ENCODE data around the gene CEP89.
A peak's percentile ranks its signal among the peaks of the same experiment; 100 is the strongest.
"Not testable (repeated sequence)": the region's sequence is repeated elsewhere in the genome, so short reads cannot be mapped to it uniquely, and the experiment has no call there.

CEP89 gene

GRCh38 chr19:32887572-32888215 lies 84.1 kb downstream of the CEP89 start:
- no peak overlapping the region for H2BK5ac ChIP-seq (ENCODE audit: low read length)
- peaks cover 2 to 13% of the 10 kb centered on the region in 2 donors for H3K9me3 ChIP-seq (replicated peaks in 1 of 2; ENCODE audit: control insufficient read depth in 2 of 2, insufficient read depth in 1 of 2, low read depth in 1 of 2, low read length in 2 of 2)
- no peaks in the 10 kb centered on the region for H3K4me1 ChIP-seq (ENCODE audit: control insufficient read depth in 2 of 2, insufficient read depth in 1 of 2, low read depth in 1 of 2, low read length in 2 of 2)
- H3K18ac ChIP-seq (ENCODE audit: low read length), result no peak overlapping the region
- H3K4ac ChIP-seq (ENCODE audit: low read length), result no peak overlapping the region
- no peak overlapping the region for H4K91ac ChIP-seq (ENCODE audit: low read depth, low read length, poor library complexity)
- no peak overlapping the region for H2BK15ac ChIP-seq (ENCODE audit: low read length)
- no peak overlapping the region for H2BK120ac ChIP-seq (ENCODE audit: low read depth, low read length)
- WGBS, 2 donors (ENCODE audit: extremely low coverage in 2 of 2, insufficient read length in 2 of 2, insufficient replicate concordance in 1 of 2), result no CpG with 5 or more reads among the region's 4 CpGs
- H3K36me3 ChIP-seq (replicated peaks in 1 of 2; ENCODE audit: control insufficient read depth in 2 of 2, insufficient read depth in 2 of 2, low read length in 2 of 2), result peaks cover 4 to 17% of the 10 kb centered on the region in 2 donors
- no peak overlapping the region for H3K14ac ChIP-seq (ENCODE audit: low read length)
- no peak overlapping the region for H2AK5ac ChIP-seq (ENCODE audit: low read depth, low read length)
- H3K27ac ChIP-seq (replicated peaks; ENCODE audit: low read length), result no peak overlapping the region
- no peak overlapping the region for H2AFZ ChIP-seq (ENCODE audit: low read length)
- no peak for DNase-seq (ENCODE audit: low spot score)
- H3K4me3 ChIP-seq (ENCODE audit: low read length in 2 of 2), result no peak overlapping the region
- no peak overlapping the region for H2BK12ac ChIP-seq (ENCODE audit: low read length)
- no peaks in the 10 kb centered on the region for H3K27me3 ChIP-seq (ENCODE audit: control insufficient read depth in 3 of 3, insufficient read depth in 3 of 3, low read depth in 1 of 3, low read length in 3 of 3)
- no peak overlapping the region for H3K9ac ChIP-seq (ENCODE audit: low read depth, low read length, poor library complexity)
- H4K8ac ChIP-seq (ENCODE audit: low read depth, low read length), result no peak overlapping the region
- H3K79me1 ChIP-seq (ENCODE audit: low read depth, low read length), result peaks cover 2% of the 10 kb centered on the region
- no peak overlapping the region for H3K4me2 ChIP-seq (ENCODE audit: insufficient read depth, low read length, poor library complexity, severe bottlenecking)
- no peak overlapping the region for H3K23ac ChIP-seq (ENCODE audit: low read depth, low read length, poor library complexity)

GRCh38 chr19:32886241-32886640 lies 85.5 kb downstream of the CEP89 start:
- Histone ChIP-seq H3K18ac (ENCODE audit: low read length) (no peak overlapping the region), H3K4me1 (ENCODE audit: control insufficient read depth in 2 of 2, insufficient read depth in 1 of 2, low read depth in 1 of 2, low read length in 2 of 2) (no peaks in the 10 kb centered on the region), H2BK5ac (ENCODE audit: low read length) (no peak overlapping the region), H2BK15ac (ENCODE audit: low read length) (no peak overlapping the region), H3K4me2 (ENCODE audit: insufficient read depth, low read length, poor library complexity, severe bottlenecking) (no peak overlapping the region), H3K9ac (ENCODE audit: low read depth, low read length, poor library complexity) (no peak overlapping the region), H3K23ac (ENCODE audit: low read depth, low read length, poor library complexity) (no peak overlapping the region), H2AK5ac (ENCODE audit: low read depth, low read length) (no peak overlapping the region), H3K4me3 (ENCODE audit: low read length in 2 of 2) (no peak overlapping the region), H3K36me3 (replicated peaks in 1 of 2; ENCODE audit: control insufficient read depth in 2 of 2, insufficient read depth in 2 of 2, low read length in 2 of 2) (peaks cover 4 to 18% of the 10 kb centered on the region in 2 donors), H3K14ac (ENCODE audit: low read length) (no peak overlapping the region), H2AFZ (ENCODE audit: low read length) (no peak overlapping the region), H3K27ac (replicated peaks; ENCODE audit: low read length) (no peak overlapping the region), H4K91ac (ENCODE audit: low read depth, low read length, poor library complexity) (no peak overlapping the region), H2BK120ac (ENCODE audit: low read depth, low read length) (peak overlapping the region; percentile 22), H3K79me1 (ENCODE audit: low read depth, low read length) (peaks cover 2% of the 10 kb centered on the region), H4K8ac (ENCODE audit: low read depth, low read length) (no peak overlapping the region), H3K4ac (ENCODE audit: low read length) (no peak overlapping the region), H2BK12ac (ENCODE audit: low read length) (no peak overlapping the region), H3K27me3 (ENCODE audit: control insufficient read depth in 3 of 3, insufficient read depth in 3 of 3, low read depth in 1 of 3, low read length in 3 of 3) (no peaks in the 10 kb centered on the region), H3K9me3 (replicated peaks in 1 of 2; ENCODE audit: control insufficient read depth in 2 of 2, insufficient read depth in 1 of 2, low read depth in 1 of 2, low read length in 2 of 2) (peaks cover 2 to 4% of the 10 kb centered on the region in 2 donors)
- DNase-seq (ENCODE audit: low spot score), result no peak
- no CpG with 5 or more reads among the region's 7 CpGs for WGBS, 2 donors (ENCODE audit: extremely low coverage in 2 of 2, insufficient read length in 2 of 2, insufficient replicate concordance in 1 of 2)

- not testable (repeated sequence) for H3K4me2 ChIP-seq (ENCODE audit: insufficient read depth, low read length, poor library complexity, severe bottlenecking); H2BK5ac ChIP-seq (ENCODE audit: low read length); H3K27me3 ChIP-seq (ENCODE audit: control insufficient read depth in 3 of 3, insufficient read depth in 3 of 3, low read depth in 1 of 3, low read length in 3 of 3); H3K4me3 ChIP-seq (ENCODE audit: low read length in 2 of 2); H4K91ac ChIP-seq (ENCODE audit: low read depth, low read length, poor library complexity); H3K4me1 ChIP-seq (ENCODE audit: control insufficient read depth in 2 of 2, insufficient read depth in 1 of 2, low read depth in 1 of 2, low read length in 2 of 2); H2BK12ac ChIP-seq (ENCODE audit: low read length); H3K18ac ChIP-seq (ENCODE audit: low read length); H4K8ac ChIP-seq (ENCODE audit: low read depth, low read length); H2AFZ ChIP-seq (ENCODE audit: low read length); H2BK15ac ChIP-seq (ENCODE audit: low read length); H3K9me3 ChIP-seq (replicated peaks in 1 of 2; ENCODE audit: control insufficient read depth in 2 of 2, insufficient read depth in 1 of 2, low read depth in 1 of 2, low read length in 2 of 2); H2BK120ac ChIP-seq (ENCODE audit: low read depth, low read length); DNase-seq (ENCODE audit: low spot score); H3K23ac ChIP-seq (ENCODE audit: low read depth, low read length, poor library complexity); H3K14ac ChIP-seq (ENCODE audit: low read length); H3K79me1 ChIP-seq (ENCODE audit: low read depth, low read length); H2AK5ac ChIP-seq (ENCODE audit: low read depth, low read length); H3K4ac ChIP-seq (ENCODE audit: low read length); H3K9ac ChIP-seq (ENCODE audit: low read depth, low read length, poor library complexity); H3K27ac ChIP-seq (replicated peaks; ENCODE audit: low read length)
- H3K36me3 ChIP-seq (replicated peaks in 1 of 2; ENCODE audit: control insufficient read depth in 2 of 2, insufficient read depth in 2 of 2, low read length in 2 of 2), result peaks cover 9 to 20% of the 10 kb centered on the region in 2 donors
- WGBS, 2 donors (ENCODE audit: extremely low coverage in 2 of 2, insufficient read length in 2 of 2, insufficient replicate concordance in 1 of 2), result no CpG with 5 or more reads among the region's 5 CpGs
Measured at GRCh38 chr19:32885255-32885654, 86.5 kb downstream of the CEP89 start.

- Histone ChIP-seq H4K8ac (ENCODE audit: low read depth, low read length) (no peak overlapping the region), H3K9ac (ENCODE audit: low read depth, low read length, poor library complexity) (peak overlapping the region; percentile 39), H3K14ac (ENCODE audit: low read length) (no peak overlapping the region), H3K9me3 (replicated peaks in 1 of 2; ENCODE audit: control insufficient read depth in 2 of 2, insufficient read depth in 1 of 2, low read depth in 1 of 2, low read length in 2 of 2) (peaks cover 0 to 2% of the 10 kb centered on the region in 2 donors), H3K4ac (ENCODE audit: low read length) (no peak overlapping the region), H3K18ac (ENCODE audit: low read length) (no peak overlapping the region), H3K79me1 (ENCODE audit: low read depth, low read length) (no peaks in the 10 kb centered on the region), H4K91ac (ENCODE audit: low read depth, low read length, poor library complexity) (no peak overlapping the region), H3K27me3 (ENCODE audit: control insufficient read depth in 3 of 3, insufficient read depth in 3 of 3, low read depth in 1 of 3, low read length in 3 of 3) (no peaks in the 10 kb centered on the region), H3K4me1 (ENCODE audit: control insufficient read depth in 2 of 2, insufficient read depth in 1 of 2, low read depth in 1 of 2, low read length in 2 of 2) (no peaks in the 10 kb centered on the region), H3K4me3 (ENCODE audit: low read length in 2 of 2) (no peak overlapping the region), H3K27ac (replicated peaks; ENCODE audit: low read length) (no peak overlapping the region), H3K36me3 (replicated peaks in 1 of 2; ENCODE audit: control insufficient read depth in 2 of 2, insufficient read depth in 2 of 2, low read length in 2 of 2) (peaks cover 12 to 34% of the 10 kb centered on the region in 2 donors), H2BK5ac (ENCODE audit: low read length) (no peak overlapping the region), H3K4me2 (ENCODE audit: insufficient read depth, low read length, poor library complexity, severe bottlenecking) (no peak overlapping the region), H2BK12ac (ENCODE audit: low read length) (no peak overlapping the region), H2AK5ac (ENCODE audit: low read depth, low read length) (no peak overlapping the region), H2BK120ac (ENCODE audit: low read depth, low read length) (no peak overlapping the region), H2AFZ (ENCODE audit: low read length) (no peak overlapping the region), H3K23ac (ENCODE audit: low read depth, low read length, poor library complexity) (peak overlapping the region; percentile 87), H2BK15ac (ENCODE audit: low read length) (no peak overlapping the region)
- no CpG with 5 or more reads among the region's 12 CpGs for WGBS, 2 donors (ENCODE audit: extremely low coverage in 2 of 2, insufficient read length in 2 of 2, insufficient replicate concordance in 1 of 2)
- DNase-seq (ENCODE audit: low spot score), result no peak
Measured at GRCh38 chr19:32881766-32882165, 90.0 kb downstream of the CEP89 start.

Measured in neuronal stem cell (in vitro differentiated cells).